Measurements from ENCODE around the gene SENP3.

SENP3 gene

GRCh38 chr17:7580604-7581575 lies 19.2 kb downstream of the SENP3 start (continued):
- peak; percentile 40 for TF ChIP-seq ZNF366 (tag by site-specific recombination; conservative IDR thresholded peaks at IDR 0.05)
- no peak for TF ChIP-seq ZNF280C (tag by site-specific recombination; IDR thresholded peaks at IDR 0.05)
- TF ChIP-seq ZNF670 (tag by site-specific recombination; IDR thresholded peaks at IDR 0.05; ENCODE audit: low read depth) = no peak
- no peak for TF ChIP-seq ZNF704 (tag by site-specific recombination; IDR thresholded peaks at IDR 0.05)
- no peak for TF ChIP-seq ZNF362 (tag by site-specific recombination; IDR thresholded peaks at IDR 0.05)

GRCh38 chr17:7582396-7583252 lies 20.9 kb downstream of the SENP3 start:
- Histone ChIP-seq H3K4me1 (ENCODE audit: control insufficient read depth, insufficient read depth, low read length) (peaks cover 8% of the 10 kb centered on the region; the same call in 1 of the 2 replicates), H3K27ac (ENCODE audit: extremely low read depth, low read depth, low read length) (peak overlapping the region; percentile 95), H3K9me3 (ENCODE audit: control insufficient read depth, insufficient read depth, low read depth, low read length) (no peaks in the 10 kb centered on the region), H3K4me3 (ENCODE audit: low read depth, low read length) (peak overlapping the region; percentile 86), H3K36me3 (ENCODE audit: control insufficient read depth in 2 of 2, insufficient read depth in 1 of 2, low read length in 2 of 2) (peaks cover 5 to 61% of the 10 kb centered on the region in 2 experiments; a peak in 2 of 3 replicates)
- ChIA-PET CTCF (interaction anchor here (0.7 to 2.7 kb wide), 4 partner anchors 12 to 223 kb away, joined by 3 to 18 read pairs (median 4); partner anchors contain the start of genes TP53 and WRAP53), POLR2A (interaction anchor here (1.0 to 5.5 kb wide), 16 partner anchors 9 to 253 kb away, joined by 3 to 98 read pairs (median 8); partner anchors contain the start of genes DNAH2, FXR2, NEURL4 and POLR2A)
- TF ChIP-seq GLIS1 (tag by site-specific recombination; IDR thresholded peaks at IDR 0.05) (peak; percentile 98), ZNF341 (tag by site-specific recombination; IDR thresholded peaks at IDR 0.05; ENCODE audit: low read depth) (peak; percentile 18; the same call in 1 of the 2 replicates), ZNF146 (tag by site-specific recombination; IDR thresholded peaks at IDR 0.05) (peak; percentile 8; the same call in 1 of the 2 replicates), ZNF518A (tag by site-specific recombination; conservative IDR thresholded peaks at IDR 0.05; ENCODE audit: low read depth) (no peak), ZNF777 (tag by site-specific recombination; IDR thresholded peaks at IDR 0.05; ENCODE audit: borderline replicate concordance) (no peak), ATF2 (tag by site-specific recombination; IDR thresholded peaks at IDR 0.05; ENCODE audit: low read depth) (no peak), GLIS2 (tag by site-specific recombination; IDR thresholded peaks at IDR 0.05) (peak; percentile 57; the same call in 1 of the 2 replicates), ZBTB44 (tag by site-specific recombination; IDR thresholded peaks at IDR 0.05) (no peak)

All from HEK293 (cell line).